Activated T-helper 2 cell treated with anti-CD3 and anti-CD28 coated beads, Interferon-gamma antibody, Interleukin-2, Interleukin-4, amounts not matched to agents 10 μg/mL and 5 μg/mL and 100 μg/mL, durations not matched to agents 14 hours and 24 hours and 36 hours (primary cell): ENCODE data around the gene RAB4B. TPM values are rescaled to one million over a fixed set of nuclear protein-coding genes. Genes with fewer than 3 reads are reported as not detected.
"Not testable (repeated sequence)": the region's sequence is repeated elsewhere in the genome, so short reads cannot be mapped to it uniquely, and the experiment has no call there.

Source experiments
- DNase-seq: peaks from one replicate; pipeline ENCODE4 v3.0.0; 2021; ENCODE audit warnings: low spot score
- H3K27ac Mint-ChIP-seq: one replicate; pipeline ENCODE4 v1.8.0; 2021; ENCODE audit warnings: mixed read lengths
- H3K27me3 Mint-ChIP-seq: one replicate; pipeline ENCODE4 v1.8.0; 2021; ENCODE audit warnings: low read depth, mixed read lengths
- H3K36me3 Mint-ChIP-seq: one replicate; pipeline ENCODE4 v1.8.0; 2021; ENCODE audit warnings: low read depth, mixed read lengths
- H3K4me1 Mint-ChIP-seq: one replicate; pipeline ENCODE4 v1.8.0; 2021; ENCODE audit warnings: low read depth, mixed read lengths
- H3K4me3 Mint-ChIP-seq: one replicate; pipeline ENCODE4 v1.8.0; 2021; ENCODE audit warnings: low read depth, mild to moderate bottlenecking, moderate library complexity, mixed read lengths
- H3K9me3 Mint-ChIP-seq: one replicate; pipeline ENCODE4 v1.8.0; 2021; ENCODE audit warnings: mixed read lengths
- intact Hi-C: fragments of 100-400 bp; cut with micrococcal nuclease; formaldehyde crosslinking; loops from one replicate; pipeline ENCODE4 v1.15.1; 2023
- total RNA-seq: library from RNA; stranded (reverse); gene quantifications from 2 replicates; pipeline ENCODE4 v1.2.3, GENCODE V29; 2022

The RAB4B gene
- total RNA-seq, 1 donor from 2014 or later: 50.1 TPM

DNA sequence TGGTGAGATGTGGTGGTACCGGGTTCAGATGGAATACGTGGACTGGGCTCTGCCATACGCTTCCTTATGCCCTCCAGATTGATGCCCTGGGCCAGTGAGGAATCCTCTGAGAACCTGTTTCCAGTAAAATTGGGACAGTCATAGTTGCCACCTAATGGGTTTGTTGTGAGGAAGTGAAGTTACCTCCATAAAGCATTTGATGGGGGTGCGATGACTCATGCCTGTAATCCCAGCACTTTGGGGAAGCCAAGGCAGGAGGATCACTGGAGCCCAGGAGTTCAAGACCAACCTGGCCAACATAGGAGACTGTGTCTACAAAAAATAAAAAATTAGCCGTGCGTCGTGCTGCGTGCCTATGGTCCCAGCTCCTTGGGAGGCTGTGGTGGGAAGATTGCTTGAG lies 22.3 kb upstream of the RAB4B start:
- DNase-seq: no peak
- Mint-ChIP-seq H3K4me3 (peak overlapping the region; percentile 53), H3K27me3 (no peaks in the 10 kb centered on the region), H3K9me3 (no peaks in the 10 kb centered on the region), H3K27ac (peak overlapping the region; percentile 9), H3K36me3 (peaks cover 81% of the 10 kb centered on the region), H3K4me1 (peaks cover 33% of the 10 kb centered on the region)
- intact Hi-C loops: loop anchor here (10.0 kb wide), 1 partner anchor 311 kb away; the partner anchor contains the start of gene SERTAD3

DNA sequence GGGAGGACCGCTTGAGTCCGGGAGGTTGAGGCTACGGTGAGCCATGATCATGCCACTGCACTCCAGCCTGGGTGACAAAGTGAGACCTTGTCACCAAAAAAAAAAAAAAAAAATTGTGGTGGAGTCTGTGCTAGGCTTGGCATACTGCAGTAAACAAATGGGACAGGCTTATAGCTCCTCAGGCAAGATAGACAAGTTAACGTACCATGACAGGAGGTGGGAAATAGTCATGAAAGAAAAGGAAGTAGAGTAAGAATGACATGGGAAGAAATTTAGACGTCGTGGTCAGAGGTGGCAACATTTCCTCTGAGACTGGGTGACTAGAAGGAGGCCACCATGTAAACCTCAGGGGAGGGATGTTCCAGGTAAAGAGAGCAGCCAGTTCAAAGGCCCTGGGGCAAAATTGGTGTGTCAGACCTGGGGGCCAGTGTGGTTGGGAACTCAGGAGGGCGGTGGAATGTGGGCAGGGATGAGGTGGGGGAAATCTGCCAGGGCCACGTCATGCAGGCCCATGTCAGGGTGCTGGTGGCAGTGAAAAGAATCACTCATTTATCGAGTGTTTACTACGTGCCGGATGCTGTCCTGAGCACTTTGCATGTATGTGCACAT lies 21.4 kb upstream of the RAB4B start:
- Mint-ChIP-seq H3K27me3 (no peaks in the 10 kb centered on the region), H3K27ac (peak overlapping the region; percentile 70), H3K4me1 (peaks cover 34% of the 10 kb centered on the region), H3K36me3 (peaks cover 82% of the 10 kb centered on the region), H3K9me3 (no peaks in the 10 kb centered on the region), H3K4me3 (peak overlapping the region; percentile 64)
- no peak for DNase-seq
- intact Hi-C loops: loop anchor here (10.0 kb wide), 1 partner anchor 312 kb away; the partner anchor contains the start of gene SERTAD3

DNA sequence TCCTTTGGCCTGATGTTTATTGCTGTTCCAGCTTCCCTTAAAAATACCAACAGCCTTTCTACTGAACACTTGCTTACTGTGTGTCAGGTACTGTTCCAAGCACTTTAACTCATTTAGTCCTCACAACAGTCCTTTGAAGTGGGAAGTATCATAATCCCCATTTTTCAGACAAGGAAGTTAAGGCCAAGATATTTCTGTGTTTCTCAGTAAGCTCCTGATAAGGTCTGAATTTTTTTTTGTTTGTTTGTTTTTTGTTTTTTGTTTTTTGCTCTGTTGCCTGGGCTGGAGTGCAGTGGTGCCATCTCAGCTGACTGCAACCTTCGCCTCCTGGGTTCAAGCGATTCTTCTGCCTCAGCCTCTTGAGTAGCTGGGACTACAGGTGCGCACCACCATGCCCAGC lies 19.6 kb upstream of the RAB4B start:
- H3K9me3 Mint-ChIP-seq: no peaks in the 10 kb centered on the region
- no peak for DNase-seq
- no peaks in the 10 kb centered on the region for H3K27me3 Mint-ChIP-seq
- H3K27ac Mint-ChIP-seq: peak overlapping the region; percentile 22
- intact Hi-C loops: loop anchor here (10.0 kb wide), 1 partner anchor 314 kb away; the partner anchor contains the start of gene SERTAD3
- H3K4me1 Mint-ChIP-seq: peaks cover 36% of the 10 kb centered on the region
- H3K36me3 Mint-ChIP-seq: peaks cover 85% of the 10 kb centered on the region
- H3K4me3 Mint-ChIP-seq: no peak overlapping the region

DNA sequence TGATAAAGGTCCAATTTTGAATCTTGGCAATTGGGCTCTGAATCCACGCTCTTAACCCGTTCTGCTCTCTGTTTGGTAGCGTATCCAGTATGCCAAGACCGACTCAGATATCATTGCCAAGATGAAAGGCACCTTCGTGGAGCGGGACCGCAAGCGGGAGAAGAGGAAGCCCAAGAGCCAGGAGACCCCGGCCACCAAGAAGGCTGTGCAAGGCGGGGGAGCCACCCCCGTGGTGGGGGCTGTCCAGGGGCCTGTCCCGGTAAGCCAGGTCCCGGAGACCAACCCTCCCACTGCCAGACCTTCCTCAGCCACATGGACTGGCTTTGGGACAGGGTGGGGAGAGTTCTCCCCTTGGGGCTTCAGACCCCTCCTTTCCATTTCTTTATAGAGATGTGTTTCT lies 18.7 kb upstream of the RAB4B start:
- Mint-ChIP-seq H3K4me3 (no peak overlapping the region), H3K36me3 (peaks cover 91% of the 10 kb centered on the region)

DNA sequence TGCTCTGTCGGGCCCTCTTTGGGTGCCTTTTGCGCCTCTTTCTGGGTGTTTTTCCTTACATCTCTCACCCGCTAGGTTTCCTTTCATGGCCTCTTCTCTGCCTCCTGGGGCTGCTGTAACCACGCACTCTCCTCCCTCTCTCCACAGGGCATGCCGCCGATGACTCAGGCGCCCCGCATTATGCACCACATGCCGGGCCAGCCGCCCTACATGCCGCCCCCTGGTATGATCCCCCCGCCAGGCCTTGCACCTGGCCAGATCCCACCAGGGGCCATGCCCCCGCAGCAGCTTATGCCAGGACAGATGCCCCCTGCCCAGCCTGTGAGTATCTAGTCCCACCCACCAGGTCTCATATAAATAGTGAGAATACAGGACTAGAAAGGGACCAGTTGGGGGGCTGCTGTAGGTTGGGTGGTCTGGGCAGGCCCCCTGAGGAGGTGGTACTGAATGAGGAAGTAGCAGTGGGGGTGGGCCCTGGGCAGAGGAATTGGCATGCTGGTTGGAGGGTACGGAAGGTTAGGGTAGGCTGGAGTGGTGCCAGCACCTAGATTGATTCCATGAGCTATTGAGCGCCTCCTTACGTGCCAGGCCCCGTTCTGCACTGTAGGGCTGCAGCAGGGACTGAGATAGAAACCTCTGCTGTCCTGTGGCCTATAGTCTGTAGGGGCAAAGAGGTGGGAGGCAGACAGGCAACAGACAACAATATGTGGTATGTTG lies 15.1 kb upstream of the RAB4B start:
- DNase-seq: no peak
- Mint-ChIP-seq H3K9me3 (no peaks in the 10 kb centered on the region), H3K4me3 (no peak overlapping the region), H3K4me1 (peaks cover 22% of the 10 kb centered on the region), H3K27ac (no peak overlapping the region), H3K36me3 (peaks cover 89% of the 10 kb centered on the region), H3K27me3 (no peaks in the 10 kb centered on the region)
- intact Hi-C loops: no loop called here

More for the DNA sequence above, 18.7 kb upstream of the RAB4B start:
- H3K27ac Mint-ChIP-seq: no peak overlapping the region
- H3K9me3 Mint-ChIP-seq: no peaks in the 10 kb centered on the region
- no peak for DNase-seq
- no peaks in the 10 kb centered on the region for H3K27me3 Mint-ChIP-seq
- H3K4me1 Mint-ChIP-seq: peaks cover 40% of the 10 kb centered on the region
- intact Hi-C loops: loop anchor here (10.0 kb wide), 1 partner anchor 315 kb away; the partner anchor contains the start of gene SERTAD3

DNA sequence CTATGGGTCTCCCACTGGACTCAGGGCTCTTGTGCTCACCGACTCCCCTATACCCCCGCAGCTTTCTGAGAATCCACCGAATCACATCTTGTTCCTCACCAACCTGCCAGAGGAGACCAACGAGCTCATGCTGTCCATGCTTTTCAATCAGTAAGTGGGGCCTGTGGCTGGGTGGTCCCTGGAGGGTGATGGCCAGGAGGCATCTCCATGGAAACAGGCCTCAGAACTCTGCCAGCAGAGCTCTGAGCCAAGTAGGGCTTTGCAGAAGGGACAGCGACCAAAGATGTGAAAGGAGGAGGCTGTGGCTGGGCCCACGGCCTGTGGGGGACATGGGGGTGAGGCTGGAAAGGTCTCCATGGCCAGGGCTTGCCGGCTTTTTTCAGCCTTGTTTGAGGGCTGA lies 14.5 kb upstream of the RAB4B start:
- peaks cover 83% of the 10 kb centered on the region for H3K36me3 Mint-ChIP-seq
- DNase-seq: no peak
- no peak overlapping the region for H3K27ac Mint-ChIP-seq
- intact Hi-C loops: no loop called here
- H3K27me3 Mint-ChIP-seq: no peaks in the 10 kb centered on the region
- no peaks in the 10 kb centered on the region for H3K9me3 Mint-ChIP-seq
- no peak overlapping the region for H3K4me3 Mint-ChIP-seq
- peaks cover 20% of the 10 kb centered on the region for H3K4me1 Mint-ChIP-seq

DNA sequence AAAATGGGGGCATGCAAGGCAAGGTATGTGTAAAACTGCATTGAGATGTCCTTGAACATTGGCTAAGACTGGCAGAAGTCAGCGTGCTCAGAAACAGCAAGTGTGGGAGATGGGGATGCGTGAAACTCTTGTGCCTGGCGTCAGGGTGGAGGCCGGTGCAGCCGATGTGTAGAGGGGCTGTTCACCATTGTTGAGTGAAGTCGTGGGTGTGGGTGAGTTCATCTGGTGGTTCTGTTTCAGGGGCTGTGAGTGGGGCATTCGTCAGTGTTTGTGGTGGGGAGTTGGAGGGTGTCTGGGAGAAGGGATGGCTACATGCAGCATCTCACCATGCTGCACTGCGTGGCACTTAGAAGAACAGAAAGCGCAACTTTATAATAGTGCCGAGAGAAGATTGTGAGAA lies 14.1 kb upstream of the RAB4B start:
- Mint-ChIP-seq H3K9me3 (no peaks in the 10 kb centered on the region), H3K4me1 (peaks cover 20% of the 10 kb centered on the region), H3K27me3 (no peaks in the 10 kb centered on the region), H3K4me3 (no peak overlapping the region), H3K36me3 (peaks cover 83% of the 10 kb centered on the region), H3K27ac (peak overlapping the region; percentile 15)
- intact Hi-C loops: no loop called here
- no peak for DNase-seq

DNA sequence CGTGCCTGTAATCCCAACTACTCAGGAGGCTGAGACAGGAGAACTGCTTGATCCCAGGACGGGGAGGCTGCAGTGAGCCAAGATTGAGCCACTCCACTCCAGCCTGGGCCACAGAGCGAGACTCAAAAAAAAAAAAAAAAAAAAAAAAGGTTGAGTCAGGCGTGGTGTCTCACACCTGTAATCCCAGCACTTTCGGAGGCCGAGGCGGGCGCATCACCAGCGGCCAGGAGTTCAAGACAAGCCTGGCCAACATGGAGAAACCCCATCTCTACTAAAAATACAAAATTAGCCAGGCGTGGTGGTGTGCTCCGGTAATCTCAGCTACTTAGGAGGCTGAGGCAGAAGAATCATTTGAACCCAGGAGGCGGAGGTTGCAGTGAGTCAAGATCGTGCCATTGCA lies 11.7 kb upstream of the RAB4B start:
- H3K9me3 Mint-ChIP-seq, DNase-seq, H3K27me3 Mint-ChIP-seq, intact Hi-C loops, H3K27ac Mint-ChIP-seq, H3K4me3 Mint-ChIP-seq: not testable (repeated sequence)
- H3K36me3 Mint-ChIP-seq: peaks cover 79% of the 10 kb centered on the region
- peaks cover 24% of the 10 kb centered on the region for H3K4me1 Mint-ChIP-seq

DNA sequence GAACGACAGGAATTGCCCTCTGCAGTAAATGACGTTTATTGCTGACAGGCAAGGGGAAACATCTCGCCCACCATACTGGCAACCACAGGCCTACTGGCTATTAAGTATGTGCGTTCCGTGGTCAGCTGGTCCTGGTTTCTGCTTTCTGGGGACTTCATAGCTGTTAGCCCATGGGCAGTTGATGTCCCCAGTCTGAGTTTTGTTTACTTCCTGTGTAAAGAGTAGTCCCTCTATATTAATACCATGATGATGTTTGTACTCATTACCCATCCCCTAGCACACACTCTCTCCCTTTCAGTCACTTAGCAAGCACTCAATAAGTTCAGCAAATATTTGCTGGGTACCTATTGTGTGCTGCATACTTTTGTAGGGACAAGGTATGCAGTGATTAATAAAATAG lies 9.2 kb upstream of the RAB4B start:
- peaks cover 64% of the 10 kb centered on the region for H3K36me3 Mint-ChIP-seq
- intact Hi-C loops: no loop called here
- H3K27me3 Mint-ChIP-seq: no peaks in the 10 kb centered on the region
- H3K27ac Mint-ChIP-seq: no peak overlapping the region
- H3K9me3 Mint-ChIP-seq: peaks cover 5% of the 10 kb centered on the region
- DNase-seq: no peak
- no peak overlapping the region for H3K4me3 Mint-ChIP-seq
- peaks cover 15% of the 10 kb centered on the region for H3K4me1 Mint-ChIP-seq

DNA sequence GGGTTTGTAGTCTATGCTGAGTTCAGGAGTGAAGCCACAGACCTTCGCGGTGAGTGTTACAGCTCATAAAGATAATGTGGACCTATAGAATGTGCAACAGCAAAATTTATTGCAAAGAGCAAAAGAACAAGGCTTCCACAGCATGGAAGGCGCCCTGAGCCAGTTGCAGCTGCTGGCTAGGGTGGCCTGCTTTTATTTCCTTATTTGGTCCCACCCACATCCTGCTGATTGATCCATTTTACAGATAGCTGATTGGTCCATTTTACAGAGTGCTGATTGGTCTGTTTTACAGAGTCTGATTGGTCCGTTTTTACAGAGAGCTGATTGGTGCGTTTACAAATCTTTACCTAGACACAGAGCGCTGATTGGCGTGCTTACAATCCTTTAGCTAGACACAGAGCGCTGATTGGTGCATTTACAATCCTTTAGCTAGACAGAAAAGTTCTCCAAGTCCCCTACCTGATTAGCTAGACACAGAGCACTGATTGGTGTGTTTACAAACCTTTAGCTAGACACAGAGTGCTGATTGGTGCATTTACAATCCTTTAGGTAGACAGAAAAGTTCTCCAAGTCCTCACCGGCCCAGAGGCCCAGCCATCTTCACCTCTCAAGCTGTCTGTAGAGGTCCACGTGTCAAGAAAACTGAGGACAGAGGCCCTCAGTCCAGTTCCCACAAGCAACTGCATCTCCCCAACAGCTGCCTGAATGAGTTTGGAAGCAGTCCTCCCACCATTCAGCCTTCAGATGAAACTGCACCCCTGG lies 6.8 kb upstream of the RAB4B start:
- H3K4me3 Mint-ChIP-seq, H3K27me3 Mint-ChIP-seq, H3K9me3 Mint-ChIP-seq, intact Hi-C loops, H3K27ac Mint-ChIP-seq, DNase-seq: not testable (repeated sequence)
- peaks cover 42% of the 10 kb centered on the region for H3K36me3 Mint-ChIP-seq
- H3K4me1 Mint-ChIP-seq: peaks cover 17% of the 10 kb centered on the region

DNA sequence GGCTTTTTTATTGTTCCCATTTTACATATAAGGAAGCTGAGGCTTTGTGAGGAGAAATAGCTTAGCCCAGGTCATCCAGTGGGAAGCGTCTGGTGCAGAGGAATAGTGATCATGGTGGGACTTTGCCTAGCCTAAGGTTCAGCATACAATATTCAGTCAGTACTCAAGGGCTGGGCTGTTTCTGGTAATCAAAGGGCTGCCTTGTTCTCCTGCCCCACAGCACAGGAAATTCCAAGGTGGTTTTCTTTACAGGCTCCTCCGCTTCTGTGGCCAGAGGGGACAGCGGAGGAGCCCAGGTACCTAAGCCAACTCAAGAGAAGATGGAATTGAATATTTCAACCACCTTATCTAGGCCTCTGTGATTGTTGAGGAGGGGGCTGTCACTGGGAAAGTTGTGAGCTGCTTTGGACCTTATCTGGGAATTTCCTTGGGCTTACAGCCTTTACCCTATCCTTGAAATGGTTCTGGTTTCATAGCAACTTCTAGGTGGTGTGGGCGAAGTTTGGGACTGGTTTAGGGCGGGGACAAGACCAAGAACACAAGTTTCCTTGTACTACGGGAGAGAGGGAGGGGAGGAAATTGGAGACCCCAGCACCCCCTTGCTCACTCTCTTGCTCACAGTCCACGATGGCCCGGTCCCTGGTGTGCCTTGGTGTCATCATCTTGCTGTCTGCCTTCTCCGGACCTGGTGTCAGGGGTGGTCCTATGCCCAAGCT lies 3.0 kb upstream of the RAB4B start, which contains the start of gene MIA:
Gene MIA, plus strand, starts transcription at position 606 of the 716 bp plus-strand sequence. Its CDS starts 22 bp downstream, at position 628.
- Mint-ChIP-seq H3K4me3 (no peak within 1 kb of the TSS), H3K36me3 (peaks cover 24% of the 10 kb centered on the region), H3K9me3 (peaks cover 5% of the 10 kb centered on the region), H3K27me3 (no peaks in the 10 kb centered on the region), H3K27ac (peak within 1 kb of the TSS; percentile 59), H3K4me1 (peaks cover 33% of the 10 kb centered on the region)
- no peak for DNase-seq
- intact Hi-C loops: no loop called here

DNA sequence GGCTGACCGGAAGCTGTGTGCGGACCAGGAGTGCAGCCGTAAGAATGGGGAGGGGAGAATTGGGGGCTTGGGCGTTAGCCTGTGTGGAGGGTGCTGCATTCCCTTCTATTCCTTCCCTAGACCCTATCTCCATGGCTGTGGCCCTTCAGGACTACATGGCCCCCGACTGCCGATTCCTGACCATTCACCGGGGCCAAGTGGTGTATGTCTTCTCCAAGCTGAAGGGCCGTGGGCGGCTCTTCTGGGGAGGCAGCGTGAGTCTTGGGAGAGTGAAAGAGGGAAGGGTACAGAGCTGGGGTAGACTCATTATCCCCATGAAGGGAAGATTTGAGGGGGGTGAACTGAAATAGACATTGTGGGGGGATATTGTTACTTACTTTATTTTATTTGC lies 2.4 kb upstream of the RAB4B start:
- H3K4me3 Mint-ChIP-seq: no peak overlapping the region
- intact Hi-C loops: no loop called here
- peaks cover 38% of the 10 kb centered on the region for H3K4me1 Mint-ChIP-seq

More for the DNA sequence above, 2.4 kb upstream of the RAB4B start:
- peaks cover 26% of the 10 kb centered on the region for H3K36me3 Mint-ChIP-seq
- peak overlapping the region; percentile 59 for H3K27ac Mint-ChIP-seq
- DNase-seq: no peak
- H3K27me3 Mint-ChIP-seq: no peaks in the 10 kb centered on the region
- peaks cover 5% of the 10 kb centered on the region for H3K9me3 Mint-ChIP-seq
